ENCODE results near the gene NDUFV2.

Gene NDUFV2

DNA sequence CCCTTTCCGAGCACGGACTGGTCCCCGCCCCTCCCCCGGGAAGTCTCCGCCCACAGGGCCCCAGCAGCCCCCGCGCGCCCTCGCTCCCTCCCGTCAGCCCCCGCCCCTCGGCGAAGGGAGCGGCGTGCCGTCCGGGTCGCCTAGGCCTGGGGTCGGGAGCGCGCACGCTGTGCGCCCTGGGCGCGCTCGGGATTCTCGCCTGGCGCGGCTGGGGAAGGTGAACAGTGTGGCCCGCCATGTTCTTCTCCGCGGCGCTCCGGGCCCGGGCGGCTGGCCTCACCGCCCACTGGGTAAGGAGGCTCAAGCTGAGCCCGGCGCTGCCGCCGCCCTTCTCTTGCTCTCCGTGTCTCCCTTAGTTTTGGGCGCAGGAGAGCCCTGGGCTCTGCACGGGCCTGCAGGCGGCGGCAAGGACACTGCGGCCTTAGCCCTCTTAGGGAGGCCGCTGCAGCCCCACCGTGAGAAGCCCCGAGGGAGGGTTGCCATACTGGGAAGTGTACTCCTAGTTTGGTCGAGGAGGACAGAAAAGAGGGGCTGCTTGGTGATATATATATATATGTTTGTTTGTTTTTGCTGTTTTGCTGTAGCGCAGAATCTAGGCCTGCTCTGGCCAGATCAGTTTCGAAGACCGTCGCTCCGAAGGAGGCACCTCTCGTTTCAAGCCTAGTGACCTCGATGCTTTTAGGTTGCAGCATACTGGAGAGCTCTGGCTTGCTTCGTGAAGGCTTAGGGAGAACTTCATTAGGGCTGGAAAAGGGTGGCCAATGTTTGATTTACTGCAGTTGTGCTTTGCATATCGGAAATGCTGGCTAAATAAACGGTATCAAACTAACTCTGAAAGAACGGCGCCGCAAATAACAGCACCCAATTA is at the start of gene NDUFV2:
NDUFV2 (plus strand) TSS at position 192 of the 868 bp plus-strand sequence; CDS start at position 237, 45 bp downstream.
- H3K4me1 ChIP-seq (ENCODE audit: insufficient read depth, low read length), result peaks cover 41% of the 10 kb centered on the region
- H3K4me3 ChIP-seq (ENCODE audit: low read length), result peak within 1 kb of the TSS; percentile 78
- peaks cover 12% of the 10 kb centered on the region for H3K36me3 ChIP-seq (ENCODE audit: insufficient read depth, low read length)
- no peaks in the 10 kb centered on the region for H3K27me3 ChIP-seq (ENCODE audit: insufficient read depth, low read length)
- peak within 1 kb of the TSS; percentile 92 for H2AFZ ChIP-seq (ENCODE audit: low read depth, low read length)
- no peaks in the 10 kb centered on the region for H3K9me3 ChIP-seq (ENCODE audit: low read length)

DNA sequence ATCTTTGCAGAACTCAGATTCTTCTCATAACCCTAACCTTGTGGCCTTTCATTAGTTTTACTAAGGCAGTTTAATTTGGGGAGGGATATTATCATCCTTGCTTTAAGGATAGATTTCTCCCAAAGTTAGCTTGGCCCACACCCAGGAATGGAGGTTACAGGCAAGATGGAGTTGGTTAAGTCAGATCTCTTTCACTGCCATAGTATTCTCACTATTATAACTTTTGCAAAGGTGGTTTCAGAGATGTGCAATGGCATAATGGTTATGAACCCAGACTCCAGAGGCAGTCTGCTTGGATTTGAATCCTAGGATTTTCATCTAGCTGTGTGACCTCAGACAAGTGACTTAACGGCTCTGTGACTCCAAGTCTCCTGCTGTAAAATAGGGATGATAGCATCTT is 48.7 kb upstream of the NDUFV2 start:
- peaks cover 2% of the 10 kb centered on the region for H3K9me3 ChIP-seq (ENCODE audit: low read length)

DNA sequence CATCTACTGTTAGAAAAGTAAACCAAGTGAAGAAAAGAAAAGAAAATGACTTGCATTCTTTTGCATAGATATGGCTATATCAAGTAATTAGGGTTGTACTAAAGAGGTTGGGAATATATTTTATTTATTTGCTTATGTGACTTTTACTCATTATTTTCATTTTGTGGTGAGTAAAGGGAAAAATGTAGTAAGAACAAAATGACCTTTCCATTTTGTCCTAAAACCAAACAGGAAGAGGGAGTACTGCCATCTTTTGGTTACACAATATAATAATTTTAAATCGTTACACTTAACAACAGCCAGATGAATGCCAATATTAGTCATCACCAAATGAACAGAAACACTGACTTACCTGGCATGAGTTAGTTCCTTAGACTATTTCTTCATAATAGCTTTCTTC is 47.3 kb upstream of the NDUFV2 start:
- no peak overlapping the region for H3K4me3 ChIP-seq (ENCODE audit: low read length)
- H2AFZ ChIP-seq (ENCODE audit: low read depth, low read length), result no peak overlapping the region
- H3K4me1 ChIP-seq (ENCODE audit: insufficient read depth, low read length), result no peaks in the 10 kb centered on the region
- H3K27me3 ChIP-seq (ENCODE audit: insufficient read depth, low read length), result no peaks in the 10 kb centered on the region
- H3K36me3 ChIP-seq (ENCODE audit: insufficient read depth, low read length), result no peaks in the 10 kb centered on the region
- peaks cover 2% of the 10 kb centered on the region for H3K9me3 ChIP-seq (ENCODE audit: low read length)

More for the DNA sequence above, 48.7 kb upstream of the NDUFV2 start:
- no peaks in the 10 kb centered on the region for H3K36me3 ChIP-seq (ENCODE audit: insufficient read depth, low read length)
- no peaks in the 10 kb centered on the region for H3K4me1 ChIP-seq (ENCODE audit: insufficient read depth, low read length)
- no peak overlapping the region for H3K4me3 ChIP-seq (ENCODE audit: low read length)
- no peaks in the 10 kb centered on the region for H3K27me3 ChIP-seq (ENCODE audit: insufficient read depth, low read length)
- no peak overlapping the region for H2AFZ ChIP-seq (ENCODE audit: low read depth, low read length)

GRCh38 chr18:9055626-9056025 is 46.9 kb upstream of the NDUFV2 start:
- Histone ChIP-seq H2AFZ (ENCODE audit: low read depth, low read length) (no peak overlapping the region), H3K36me3 (ENCODE audit: insufficient read depth, low read length) (no peaks in the 10 kb centered on the region), H3K4me1 (ENCODE audit: insufficient read depth, low read length) (no peaks in the 10 kb centered on the region), H3K4me3 (ENCODE audit: low read length) (no peak overlapping the region), H3K9me3 (ENCODE audit: low read length) (peaks cover 2% of the 10 kb centered on the region), H3K27me3 (ENCODE audit: insufficient read depth, low read length) (no peaks in the 10 kb centered on the region)

DNA sequence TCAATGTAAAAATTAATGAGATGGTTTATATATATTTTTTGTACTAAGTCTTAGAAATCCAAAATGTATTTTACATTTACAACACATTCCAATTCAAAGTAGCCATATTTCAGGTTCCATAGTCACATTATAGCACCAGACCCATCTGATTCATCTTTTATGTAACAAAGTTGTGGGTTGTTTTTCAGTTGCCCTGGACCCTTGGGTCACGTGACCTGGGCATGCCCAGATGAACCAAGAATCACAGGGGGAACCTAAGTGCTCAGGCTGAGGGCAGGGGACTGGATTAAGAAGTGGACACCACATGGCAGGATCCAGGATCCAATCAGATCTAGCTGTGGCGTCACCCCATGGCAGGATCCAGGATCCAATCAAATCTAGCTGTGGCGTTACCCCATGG is 44.9 kb upstream of the NDUFV2 start:
- H3K4me1 ChIP-seq (ENCODE audit: insufficient read depth, low read length), result no peaks in the 10 kb centered on the region
- H3K27me3 ChIP-seq (ENCODE audit: insufficient read depth, low read length), result peaks cover 3% of the 10 kb centered on the region
- H3K4me3 ChIP-seq (ENCODE audit: low read length), result no peak overlapping the region
- H3K36me3 ChIP-seq (ENCODE audit: insufficient read depth, low read length), result no peaks in the 10 kb centered on the region
- peaks cover 4% of the 10 kb centered on the region for H3K9me3 ChIP-seq (ENCODE audit: low read length)
- no peak overlapping the region for H2AFZ ChIP-seq (ENCODE audit: low read depth, low read length)

DNA sequence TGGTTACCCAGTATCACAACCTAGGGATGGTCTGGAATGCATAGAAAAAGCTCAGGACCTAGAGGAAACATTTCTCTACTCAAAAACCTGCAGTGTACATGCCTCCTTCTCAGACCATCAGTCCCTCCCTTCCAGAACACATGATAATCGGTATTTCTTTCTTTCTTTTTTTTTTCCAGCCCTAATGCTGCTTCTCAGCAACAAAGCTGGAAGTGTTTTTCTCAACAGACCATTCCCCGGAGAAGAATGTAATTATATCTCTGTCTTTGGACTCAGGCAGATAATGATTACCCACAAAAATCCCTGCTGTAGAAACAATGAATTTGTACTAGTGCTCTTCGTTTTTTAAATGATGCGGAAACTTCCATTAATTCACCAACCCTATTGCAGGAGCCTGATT is 44.1 kb upstream of the NDUFV2 start:
- Histone ChIP-seq H3K27me3 (ENCODE audit: insufficient read depth, low read length) (peaks cover 6% of the 10 kb centered on the region), H3K36me3 (ENCODE audit: insufficient read depth, low read length) (no peaks in the 10 kb centered on the region), H2AFZ (ENCODE audit: low read depth, low read length) (no peak overlapping the region), H3K4me3 (ENCODE audit: low read length) (no peak overlapping the region), H3K9me3 (ENCODE audit: low read length) (peaks cover 1% of the 10 kb centered on the region), H3K4me1 (ENCODE audit: insufficient read depth, low read length) (no peaks in the 10 kb centered on the region)

GRCh38 chr18:9062418-9062751 is 40.1 kb upstream of the NDUFV2 start:
- Histone ChIP-seq H3K9me3 (ENCODE audit: low read length) (peaks cover 1% of the 10 kb centered on the region), H3K4me1 (ENCODE audit: insufficient read depth, low read length) (no peaks in the 10 kb centered on the region), H3K4me3 (ENCODE audit: low read length) (no peak overlapping the region), H3K36me3 (ENCODE audit: insufficient read depth, low read length) (no peaks in the 10 kb centered on the region), H3K27me3 (ENCODE audit: insufficient read depth, low read length) (peaks cover 6% of the 10 kb centered on the region), H2AFZ (ENCODE audit: low read depth, low read length) (no peak overlapping the region)

- no peak overlapping the region for H2AFZ ChIP-seq (ENCODE audit: low read depth, low read length)
- peaks cover 1% of the 10 kb centered on the region for H3K9me3 ChIP-seq (ENCODE audit: low read length)
- peaks cover 6% of the 10 kb centered on the region for H3K27me3 ChIP-seq (ENCODE audit: insufficient read depth, low read length)
- no peaks in the 10 kb centered on the region for H3K36me3 ChIP-seq (ENCODE audit: insufficient read depth, low read length)
- H3K4me1 ChIP-seq (ENCODE audit: insufficient read depth, low read length), result no peaks in the 10 kb centered on the region
- no peak overlapping the region for H3K4me3 ChIP-seq (ENCODE audit: low read length)
Observed at GRCh38 chr18:9065864-9066263, 36.6 kb upstream of the NDUFV2 start.

DNA sequence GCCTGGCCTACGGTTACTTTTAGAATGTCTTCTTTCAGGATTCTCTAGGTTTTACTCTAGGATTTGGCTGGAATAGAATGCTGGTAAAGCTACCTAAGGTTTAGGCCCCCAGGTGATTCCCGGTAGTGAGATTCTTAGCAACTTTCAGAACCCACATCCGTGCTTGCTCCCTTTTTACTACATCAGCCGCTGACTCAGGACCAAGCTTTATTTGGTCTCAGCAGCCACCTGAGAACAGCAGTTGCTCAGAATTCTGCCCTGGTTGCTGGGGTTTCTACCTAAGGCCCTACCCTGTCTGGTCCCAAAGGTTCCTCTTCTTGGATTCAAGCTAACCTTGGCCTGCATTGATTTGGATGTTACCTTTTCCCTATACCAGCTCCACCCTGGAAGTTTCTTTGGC is 36.1 kb upstream of the NDUFV2 start:
- Histone ChIP-seq H3K27me3 (ENCODE audit: insufficient read depth, low read length) (peaks cover 6% of the 10 kb centered on the region), H3K4me1 (ENCODE audit: insufficient read depth, low read length) (no peaks in the 10 kb centered on the region), H3K4me3 (ENCODE audit: low read length) (no peak overlapping the region), H3K36me3 (ENCODE audit: insufficient read depth, low read length) (no peaks in the 10 kb centered on the region), H3K9me3 (ENCODE audit: low read length) (peaks cover 1% of the 10 kb centered on the region), H2AFZ (ENCODE audit: low read depth, low read length) (no peak overlapping the region)

GRCh38 chr18:9066817-9067306 is 35.6 kb upstream of the NDUFV2 start:
- Histone ChIP-seq H3K9me3 (ENCODE audit: low read length) (peaks cover 1% of the 10 kb centered on the region), H3K4me1 (ENCODE audit: insufficient read depth, low read length) (no peaks in the 10 kb centered on the region), H3K36me3 (ENCODE audit: insufficient read depth, low read length) (no peaks in the 10 kb centered on the region), H3K4me3 (ENCODE audit: low read length) (no peak overlapping the region), H3K27me3 (ENCODE audit: insufficient read depth, low read length) (peaks cover 6% of the 10 kb centered on the region), H2AFZ (ENCODE audit: low read depth, low read length) (no peak overlapping the region)

GRCh38 chr18:9067823-9068222 is 34.7 kb upstream of the NDUFV2 start:
- H3K9me3 ChIP-seq (ENCODE audit: low read length), result no peaks in the 10 kb centered on the region
- peaks cover 1% of the 10 kb centered on the region for H3K27me3 ChIP-seq (ENCODE audit: insufficient read depth, low read length)
- H3K4me3 ChIP-seq (ENCODE audit: low read length), result no peak overlapping the region
- no peaks in the 10 kb centered on the region for H3K4me1 ChIP-seq (ENCODE audit: insufficient read depth, low read length)
- H2AFZ ChIP-seq (ENCODE audit: low read depth, low read length), result no peak overlapping the region
- no peaks in the 10 kb centered on the region for H3K36me3 ChIP-seq (ENCODE audit: insufficient read depth, low read length)

DNA sequence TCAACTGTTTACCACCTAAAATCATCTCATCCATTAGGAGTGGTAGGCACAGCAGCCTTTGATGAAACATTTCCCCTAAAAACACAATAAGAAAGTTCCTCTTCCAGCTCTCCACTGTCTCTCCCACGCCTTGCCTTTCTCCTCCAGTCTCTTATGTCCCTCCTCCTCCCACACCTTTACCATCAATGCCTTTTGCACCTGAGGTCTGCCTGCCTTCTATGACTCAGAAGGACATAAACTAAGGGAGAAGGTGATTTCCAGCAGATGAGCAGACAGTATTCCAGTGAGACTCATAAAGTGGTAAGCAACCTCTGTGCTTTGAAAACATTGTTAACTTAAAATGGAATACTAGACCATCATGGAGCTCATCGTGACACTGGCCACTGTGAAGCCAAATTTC is 34.2 kb upstream of the NDUFV2 start:
- no peak overlapping the region for H2AFZ ChIP-seq (ENCODE audit: low read depth, low read length)
- no peak overlapping the region for H3K4me3 ChIP-seq (ENCODE audit: low read length)
- H3K27me3 ChIP-seq (ENCODE audit: insufficient read depth, low read length), result no peaks in the 10 kb centered on the region
- no peaks in the 10 kb centered on the region for H3K36me3 ChIP-seq (ENCODE audit: insufficient read depth, low read length)
- no peaks in the 10 kb centered on the region for H3K4me1 ChIP-seq (ENCODE audit: insufficient read depth, low read length)
- no peaks in the 10 kb centered on the region for H3K9me3 ChIP-seq (ENCODE audit: low read length)

- H3K36me3 ChIP-seq (ENCODE audit: insufficient read depth, low read length), result no peaks in the 10 kb centered on the region
- H2AFZ ChIP-seq (ENCODE audit: low read depth, low read length), result no peak overlapping the region
- no peaks in the 10 kb centered on the region for H3K27me3 ChIP-seq (ENCODE audit: insufficient read depth, low read length)
- H3K4me3 ChIP-seq (ENCODE audit: low read length), result no peak overlapping the region
- H3K4me1 ChIP-seq (ENCODE audit: insufficient read depth, low read length), result no peaks in the 10 kb centered on the region
- H3K9me3 ChIP-seq (ENCODE audit: low read length), result no peaks in the 10 kb centered on the region
Observed at GRCh38 chr18:9069601-9070000, 32.9 kb upstream of the NDUFV2 start.

GRCh38 chr18:9070212-9070611 is 32.3 kb upstream of the NDUFV2 start:
- no peaks in the 10 kb centered on the region for H3K4me1 ChIP-seq (ENCODE audit: insufficient read depth, low read length)
- H3K36me3 ChIP-seq (ENCODE audit: insufficient read depth, low read length), result no peaks in the 10 kb centered on the region
- no peaks in the 10 kb centered on the region for H3K27me3 ChIP-seq (ENCODE audit: insufficient read depth, low read length)
- H2AFZ ChIP-seq (ENCODE audit: low read depth, low read length), result no peak overlapping the region
- H3K9me3 ChIP-seq (ENCODE audit: low read length), result no peaks in the 10 kb centered on the region
- H3K4me3 ChIP-seq (ENCODE audit: low read length), result no peak overlapping the region
